ENCODE data around the gene ZNF407. TPM values are rescaled to one million over a fixed set of nuclear protein-coding genes. Genes with fewer than 3 reads are reported as not detected.

ZNF407 gene
- total RNA-seq, 6 experiments from 2014 or later, result 4.3 to 8.0 (median 5.7) TPM

DNA sequence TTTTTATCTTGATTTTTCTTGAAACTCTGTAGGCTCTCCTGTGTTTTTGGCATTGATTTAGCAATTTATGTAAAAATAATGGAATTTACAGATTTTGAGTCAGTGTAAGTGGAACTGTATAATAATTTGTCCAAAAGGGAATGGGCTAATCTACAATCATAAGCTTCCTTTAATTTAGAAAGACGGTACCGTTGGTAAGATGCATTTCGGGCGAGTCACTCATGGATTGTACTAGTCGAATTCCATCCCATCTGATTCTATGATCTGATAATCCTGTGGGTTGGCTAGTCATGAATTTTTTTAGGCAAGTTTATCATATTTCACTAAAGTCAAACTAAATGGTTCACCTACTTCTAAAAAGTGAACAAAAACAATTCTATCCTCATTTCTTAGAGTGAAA, 133.4 kb downstream of the ZNF407 start:
- 95% methylated on average over 5 of the region's 5 CpGs for WGBS (ENCODE audit: insufficient coverage, low coverage, low lambda C conversion rate, missing lambda C conversion rate)
- DNase-seq (no peak), ATAC-seq (no peak)
- TF ChIP-seq POLR2A (IDR thresholded peaks at IDR 0.05), result no peak
- TF ChIP-seq, protein P1, sequence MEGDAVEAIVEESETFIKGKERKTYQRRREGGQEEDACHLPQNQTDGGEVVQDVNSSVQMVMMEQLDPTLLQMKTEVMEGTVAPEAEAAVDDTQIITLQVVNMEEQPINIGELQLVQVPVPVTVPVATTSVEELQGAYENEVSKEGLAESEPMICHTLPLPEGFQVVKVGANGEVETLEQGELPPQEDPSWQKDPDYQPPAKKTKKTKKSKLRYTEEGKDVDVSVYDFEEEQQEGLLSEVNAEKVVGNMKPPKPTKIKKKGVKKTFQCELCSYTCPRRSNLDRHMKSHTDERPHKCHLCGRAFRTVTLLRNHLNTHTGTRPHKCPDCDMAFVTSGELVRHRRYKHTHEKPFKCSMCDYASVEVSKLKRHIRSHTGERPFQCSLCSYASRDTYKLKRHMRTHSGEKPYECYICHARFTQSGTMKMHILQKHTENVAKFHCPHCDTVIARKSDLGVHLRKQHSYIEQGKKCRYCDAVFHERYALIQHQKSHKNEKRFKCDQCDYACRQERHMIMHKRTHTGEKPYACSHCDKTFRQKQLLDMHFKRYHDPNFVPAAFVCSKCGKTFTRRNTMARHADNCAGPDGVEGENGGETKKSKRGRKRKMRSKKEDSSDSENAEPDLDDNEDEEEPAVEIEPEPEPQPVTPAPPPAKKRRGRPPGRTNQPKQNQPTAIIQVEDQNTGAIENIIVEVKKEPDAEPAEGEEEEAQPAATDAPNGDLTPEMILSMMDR (IDR thresholded peaks at IDR 0.05), result no peak
- Histone ChIP-seq H3K27me3 (no peaks in the 10 kb centered on the region), H3K4me3 (no peak overlapping the region), H3K36me3 (no peaks in the 10 kb centered on the region), H3K9me3 (no peaks in the 10 kb centered on the region), H3K4me1 (peaks cover 0 to 16% (median 5%) of the 10 kb centered on the region in 4 donors), H3K27ac (no peak overlapping the region)
- intact Hi-C loops (cut with DNase I), result no loop called here

DNA sequence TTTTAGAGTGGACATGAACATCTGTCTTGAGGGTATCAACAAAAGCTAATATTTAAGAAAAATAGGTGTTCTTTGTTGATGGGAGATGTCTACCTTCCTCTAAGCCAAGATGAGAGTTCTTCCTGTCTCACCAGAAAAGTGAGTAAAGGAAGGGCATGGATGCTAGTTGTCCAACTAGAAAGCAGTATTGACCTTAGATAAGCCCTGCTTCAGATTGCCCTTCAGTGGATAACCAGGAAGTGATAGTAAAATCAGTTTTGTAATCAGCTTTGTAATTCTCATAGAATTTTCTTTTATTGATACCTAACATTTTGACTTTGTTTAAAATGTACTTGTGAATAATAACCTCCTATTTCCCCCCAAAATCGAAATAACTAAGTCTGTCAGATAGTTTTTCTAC, 134.7 kb downstream of the ZNF407 start:
- TF ChIP-seq POLR2A (IDR thresholded peaks at IDR 0.05), result no peak
- TF ChIP-seq, protein P1 (IDR thresholded peaks at IDR 0.05), result no peak
- no peak overlapping the region for H3K4me3 ChIP-seq
- intact Hi-C loops (cut with DNase I), result no loop called here
- H3K27ac ChIP-seq, result no peak overlapping the region
- 100% methylated on average over 1 of the region's 1 CpG for WGBS (ENCODE audit: insufficient coverage, low coverage, low lambda C conversion rate, missing lambda C conversion rate)
- H3K27me3 ChIP-seq, result no peaks in the 10 kb centered on the region
- H3K36me3 ChIP-seq, result no peaks in the 10 kb centered on the region
- DNase-seq (no peak), ATAC-seq (peak in 1 of 4 donors; percentile 61)
- H3K4me1 ChIP-seq, result peaks cover 0 to 23% (median 5%) of the 10 kb centered on the region in 4 donors
- no peaks in the 10 kb centered on the region for H3K9me3 ChIP-seq

DNA sequence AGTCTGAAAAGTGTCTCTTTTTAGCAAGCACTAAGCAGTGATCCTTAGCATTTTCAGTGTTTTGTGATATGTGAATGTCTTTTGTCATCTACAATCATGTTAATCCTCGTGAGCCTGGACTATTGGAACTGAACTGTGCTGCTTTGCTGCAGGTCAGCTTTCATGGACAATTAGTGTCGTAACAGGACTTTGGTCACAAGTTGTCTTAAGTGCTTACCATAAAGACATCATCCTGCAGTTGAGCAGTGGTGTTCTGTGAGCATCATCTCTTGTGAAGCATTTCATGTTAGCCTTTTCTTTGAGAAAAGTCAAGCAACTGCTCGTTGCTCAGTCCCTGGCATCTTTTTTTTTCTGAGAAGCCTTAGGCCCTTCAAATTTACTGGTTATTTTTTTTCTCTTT, 135.9 kb downstream of the ZNF407 start:
- WGBS (ENCODE audit: insufficient coverage, low coverage, low lambda C conversion rate, missing lambda C conversion rate), result 35% methylated on average over 3 of the region's 3 CpGs
- ATAC-seq, result peak; percentile 76 to 82 (median 79)
- intact Hi-C loops (cut with DNase I), result no loop called here
- no peak for DNase-seq
- Histone ChIP-seq H3K36me3 (no peaks in the 10 kb centered on the region), H3K9me3 (no peaks in the 10 kb centered on the region), H3K4me1 (peaks cover 0 to 23% (median 5%) of the 10 kb centered on the region in 4 donors), H3K27ac (peak overlapping the region; percentile 28 to 59 (median 52)), H3K27me3 (no peaks in the 10 kb centered on the region), H3K4me3 (peak overlapping the region in 2 of 3 donors; percentile 25 to 42)
- TF ChIP-seq, protein P1 (IDR thresholded peaks at IDR 0.05), result no peak
- TF ChIP-seq POLR2A (IDR thresholded peaks at IDR 0.05), result no peak

DNA sequence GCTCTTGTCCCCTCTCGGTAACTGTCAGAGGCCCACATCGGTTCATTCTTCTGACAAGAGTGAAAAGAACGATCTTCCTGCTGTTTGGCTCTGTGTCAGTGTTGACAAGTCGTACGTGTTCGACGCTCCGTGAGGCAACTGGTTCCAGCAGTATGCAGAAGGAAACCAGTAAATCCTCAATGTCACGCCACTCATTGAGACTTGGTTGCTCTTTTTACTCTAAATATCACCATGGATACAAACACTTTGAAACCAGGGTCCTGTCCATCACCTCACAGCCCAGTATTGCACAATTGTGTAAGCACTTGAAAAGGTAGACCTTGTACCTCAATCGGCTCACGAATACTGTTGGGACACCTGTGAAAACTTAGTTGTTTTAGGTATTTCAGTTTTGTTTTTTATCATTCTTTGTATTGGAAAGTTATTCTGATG, 136.4 kb downstream of the ZNF407 start:
- peak overlapping the region; percentile 28 to 59 (median 52) for H3K27ac ChIP-seq
- H3K36me3 ChIP-seq, result no peaks in the 10 kb centered on the region
- ATAC-seq (peak; percentile 91 to 97 (median 94)), DNase-seq (peak in 2 of 3 donors; percentile 14 to 59)
- 37% methylated on average over 11 of the region's 11 CpGs for WGBS (ENCODE audit: insufficient coverage, low coverage, low lambda C conversion rate, missing lambda C conversion rate)
- no peaks in the 10 kb centered on the region for H3K27me3 ChIP-seq
- intact Hi-C loops (cut with DNase I), result no loop called here
- H3K4me1 ChIP-seq, result peaks cover 0 to 24% (median 5%) of the 10 kb centered on the region in 4 donors
- TF ChIP-seq POLR2A (IDR thresholded peaks at IDR 0.05), result no peak
- TF ChIP-seq, protein P1 (IDR thresholded peaks at IDR 0.05), result no peak
- no peaks in the 10 kb centered on the region for H3K9me3 ChIP-seq
- peak overlapping the region in 2 of 3 donors; percentile 25 to 42 for H3K4me3 ChIP-seq
